Upper lobe of left lung (tissue), 6 donors: ENCODE results near the gene FASTKD1. TPM values are rescaled to one million over a fixed set of nuclear protein-coding genes. Genes with fewer than 3 reads are reported as not detected.

Experiments used
- ATAC-seq, 2 donors: fragments of 200-7000 bp; cut with Tn5 transposase; one replicate each; pipeline ENCODE4 v1.9.1; 2022; ENCODE audit warnings: mild to moderate bottlenecking in 2 of 2, moderate library complexity in 2 of 2; ENCODE audit not compliant: low FRiP score in 2 of 2
- DNase-seq, 2 donors: peaks; one replicate each; pipeline ENCODE4 v3.0.0-alpha.2; 2019 to 2020
- H3K27ac ChIP-seq, 4 donors: fragments of 200-600 bp; sonication (generic); one replicate each; pipeline ENCODE4 v1.5.1; 2016 to 2019
- H3K27me3 ChIP-seq, 4 donors: fragments of 200-600 bp; sonication (generic); one replicate each; pipeline ENCODE4 v1.5.1; 2017 to 2019
- H3K36me3 ChIP-seq, 4 donors: fragments of 200-600 bp; sonication (generic); one replicate each; pipeline ENCODE4 v1.5.1; 2016 to 2019
- H3K4me1 ChIP-seq, 4 donors: fragments of 200-600 bp; sonication (generic); one replicate each; pipeline ENCODE4 v1.5.1; 2018 to 2019
- H3K4me3 ChIP-seq, 4 donors: fragments of 200-600 bp; sonication (generic); one replicate each; pipeline ENCODE4 v1.5.1; 2017 to 2019; ENCODE audit warnings: mild to moderate bottlenecking in 2 of 4, moderate library complexity in 1 of 4
- H3K9me3 ChIP-seq, 4 donors: fragments of 200-600 bp; sonication (generic); one replicate each; pipeline ENCODE4 v1.5.1; 2018 to 2019
- EP300 ChIP-seq, 4 donors: sonication (generic); formaldehyde crosslinking; IDR thresholded peaks; one replicate each; pipeline ENCODE4 v1.5.1; 2017; ENCODE audit warnings: antibody characterized with exemption in 4 of 4, control low read depth in 2 of 4
- POLR2A ChIP-seq, 4 donors: fragments of 450-650 bp; IDR thresholded peaks; one replicate each; pipeline ENCODE4 v1.5.1; 2016 to 2017; ENCODE audit warnings: antibody characterized with exemption in 4 of 4, mild to moderate bottlenecking in 2 of 4
- POLR2AphosphoS5 ChIP-seq, 2 donors: sonication (generic); formaldehyde crosslinking; IDR thresholded peaks; one replicate each; pipeline ENCODE4 v1.5.1; 2017; ENCODE audit warnings: antibody characterized with exemption in 2 of 2
- WGBS, 2 donors: methylation state at CpG; one replicate each; pipeline ENCODE4 v1.1.5; 2017 to 2018; 5-methylcytosine and 5-hydroxymethylcytosine counted together
- total RNA-seq, 6 donors: library from RNA; depleted of rRNA in 4 of 6; stranded (reverse); fragments of >200 nt in 4 of 6; gene quantifications; one replicate each; pipeline versions ENCODE4 v1.1.0 to v1.2.1, GENCODE V29; 2016 to 2021
- TF ChIP-seq, protein P1 (sequence below), 6 experiments: fragments of 450-650 bp in 4 of 6; fragments of 200-600 bp in 2 of 6; sonication (generic) in 2 of 6; IDR thresholded peaks; one replicate each; pipeline ENCODE4 v1.5.1; 2016 to 2019; ENCODE audit warnings: antibody characterized with exemption in 6 of 6
- donor health status: DM: no; HTN: no; CAD: no; lungs with moderate emphysema.
- donor health status: DM: no; HTN: yes; CAD: no; lungs with severe emphysema.

FASTKD1 gene
- total RNA-seq, 6 donors from 2014 or later, result 14.7 to 21.7 (median 18.4) TPM

DNA sequence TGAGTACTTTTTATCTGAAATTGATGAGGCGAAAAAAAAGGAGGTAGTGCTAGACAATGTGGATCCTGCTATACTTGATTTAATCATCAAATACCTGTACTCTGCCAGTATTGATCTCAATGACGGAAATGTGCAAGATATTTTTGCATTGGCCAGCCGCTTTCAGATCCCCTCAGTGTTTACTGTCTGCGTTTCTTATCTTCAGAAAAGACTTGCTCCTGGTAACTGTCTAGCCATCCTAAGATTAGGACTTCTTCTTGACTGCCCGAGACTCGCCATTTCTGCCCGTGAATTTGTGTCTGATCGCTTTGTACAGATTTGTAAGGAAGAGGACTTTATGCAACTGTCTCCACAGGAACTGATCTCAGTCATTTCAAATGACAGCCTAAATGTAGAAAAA, 63.7 kb downstream of the FASTKD1 start:
- no peak for DNase-seq
- Histone ChIP-seq H3K9me3 (no peaks in the 10 kb centered on the region), H3K27me3 (no peaks in the 10 kb centered on the region), H3K36me3 (peaks cover 0 to 3% (median 0%) of the 10 kb centered on the region in 4 donors), H3K4me1 (peaks cover 0 to 6% (median 0%) of the 10 kb centered on the region in 4 donors), H3K27ac (no peak overlapping the region), H3K4me3 (no peak overlapping the region)
- WGBS, 2 donors, result 92 to 96% methylated on average over 8 of the region's 8 CpGs
- TF ChIP-seq, protein P1, sequence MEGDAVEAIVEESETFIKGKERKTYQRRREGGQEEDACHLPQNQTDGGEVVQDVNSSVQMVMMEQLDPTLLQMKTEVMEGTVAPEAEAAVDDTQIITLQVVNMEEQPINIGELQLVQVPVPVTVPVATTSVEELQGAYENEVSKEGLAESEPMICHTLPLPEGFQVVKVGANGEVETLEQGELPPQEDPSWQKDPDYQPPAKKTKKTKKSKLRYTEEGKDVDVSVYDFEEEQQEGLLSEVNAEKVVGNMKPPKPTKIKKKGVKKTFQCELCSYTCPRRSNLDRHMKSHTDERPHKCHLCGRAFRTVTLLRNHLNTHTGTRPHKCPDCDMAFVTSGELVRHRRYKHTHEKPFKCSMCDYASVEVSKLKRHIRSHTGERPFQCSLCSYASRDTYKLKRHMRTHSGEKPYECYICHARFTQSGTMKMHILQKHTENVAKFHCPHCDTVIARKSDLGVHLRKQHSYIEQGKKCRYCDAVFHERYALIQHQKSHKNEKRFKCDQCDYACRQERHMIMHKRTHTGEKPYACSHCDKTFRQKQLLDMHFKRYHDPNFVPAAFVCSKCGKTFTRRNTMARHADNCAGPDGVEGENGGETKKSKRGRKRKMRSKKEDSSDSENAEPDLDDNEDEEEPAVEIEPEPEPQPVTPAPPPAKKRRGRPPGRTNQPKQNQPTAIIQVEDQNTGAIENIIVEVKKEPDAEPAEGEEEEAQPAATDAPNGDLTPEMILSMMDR (IDR thresholded peaks at IDR 0.05), result no peak
- TF ChIP-seq POLR2AphosphoS5 (IDR thresholded peaks at IDR 0.05) (no peak), POLR2A (IDR thresholded peaks at IDR 0.05) (no peak), EP300 (IDR thresholded peaks at IDR 0.05) (no peak)
- ATAC-seq, result no peak

DNA sequence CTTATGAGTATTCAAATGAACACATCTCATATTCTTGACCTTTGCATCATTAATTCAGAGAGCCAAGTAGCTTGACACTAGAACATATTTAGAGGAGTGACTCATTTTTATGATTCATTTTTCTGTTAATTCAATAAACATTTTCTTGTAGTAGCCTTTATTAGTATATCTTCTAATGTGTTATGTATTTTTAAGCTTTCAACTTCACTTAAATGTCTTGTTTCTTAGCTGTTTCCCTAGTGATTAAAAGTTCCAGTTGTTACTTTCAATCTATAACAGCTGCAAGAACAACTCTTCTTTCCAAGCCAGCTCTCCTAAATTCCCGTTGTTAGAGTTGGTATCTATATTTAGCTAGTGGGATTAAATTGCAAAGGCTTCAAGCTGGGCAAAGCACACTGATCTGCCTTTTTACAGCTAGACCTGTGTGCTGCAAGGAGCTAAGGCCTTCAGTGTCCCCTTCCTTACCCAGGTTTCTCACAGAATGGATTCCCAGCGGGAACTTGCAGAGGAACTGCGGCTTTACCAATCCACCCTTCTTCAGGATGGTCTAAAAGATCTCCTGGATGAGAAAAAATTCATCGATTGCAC, 64.3 kb downstream of the FASTKD1 start, which contains the start of gene KLHL41:
Gene KLHL41, plus strand, starts transcription at position 405 of the 588 bp plus-strand sequence. Its CDS starts 77 bp downstream, at position 482.
- peaks cover 0 to 6% (median 0%) of the 10 kb centered on the region in 4 donors for H3K4me1 ChIP-seq
- 79% methylated on average over 4 of the region's 4 CpGs for WGBS, 2 donors
- H3K27ac ChIP-seq, result no peak within 1 kb of the TSS
- no peak within 1 kb of the TSS for H3K4me3 ChIP-seq
- H3K9me3 ChIP-seq, result no peaks in the 10 kb centered on the region
- peaks cover 0 to 8% (median 0%) of the 10 kb centered on the region in 4 donors for H3K36me3 ChIP-seq
- no peak for ATAC-seq
- TF ChIP-seq POLR2A (IDR thresholded peaks at IDR 0.05) (no peak), POLR2AphosphoS5 (IDR thresholded peaks at IDR 0.05) (no peak), EP300 (IDR thresholded peaks at IDR 0.05) (no peak)
- TF ChIP-seq, protein P1 (IDR thresholded peaks at IDR 0.05), result no peak
- no peak for DNase-seq
- no peaks in the 10 kb centered on the region for H3K27me3 ChIP-seq

DNA sequence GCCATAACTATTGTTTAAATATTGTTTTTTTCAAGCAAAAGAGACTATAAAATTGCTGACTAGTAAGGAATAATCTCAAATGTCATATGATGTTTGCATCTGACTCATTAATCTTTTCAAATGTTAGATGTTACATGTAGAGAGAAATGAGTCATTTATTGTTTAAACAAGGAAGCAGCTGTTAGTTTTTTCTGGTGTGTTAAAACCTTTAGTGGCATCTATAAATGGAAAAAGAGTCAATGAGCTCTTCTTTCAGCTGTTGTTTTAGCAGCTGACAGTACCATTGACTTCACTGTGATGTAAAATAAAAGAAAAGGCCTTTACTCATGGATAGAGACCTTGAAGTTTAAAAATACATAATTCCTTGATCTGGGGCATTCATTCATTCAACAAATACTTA, 66.0 kb downstream of the FASTKD1 start:
- Histone ChIP-seq H3K27me3 (no peaks in the 10 kb centered on the region), H3K9me3 (no peaks in the 10 kb centered on the region), H3K4me1 (peaks cover 0 to 1% (median 0%) of the 10 kb centered on the region in 4 donors), H3K36me3 (peaks cover 0 to 10% (median 0%) of the 10 kb centered on the region in 4 donors), H3K4me3 (no peak overlapping the region), H3K27ac (no peak overlapping the region)
- DNase-seq (no peak), ATAC-seq (no peak)
- TF ChIP-seq POLR2AphosphoS5 (IDR thresholded peaks at IDR 0.05) (no peak), POLR2A (IDR thresholded peaks at IDR 0.05) (no peak), EP300 (IDR thresholded peaks at IDR 0.05) (no peak)
- TF ChIP-seq, protein P1 (IDR thresholded peaks at IDR 0.05), result no peak

DNA sequence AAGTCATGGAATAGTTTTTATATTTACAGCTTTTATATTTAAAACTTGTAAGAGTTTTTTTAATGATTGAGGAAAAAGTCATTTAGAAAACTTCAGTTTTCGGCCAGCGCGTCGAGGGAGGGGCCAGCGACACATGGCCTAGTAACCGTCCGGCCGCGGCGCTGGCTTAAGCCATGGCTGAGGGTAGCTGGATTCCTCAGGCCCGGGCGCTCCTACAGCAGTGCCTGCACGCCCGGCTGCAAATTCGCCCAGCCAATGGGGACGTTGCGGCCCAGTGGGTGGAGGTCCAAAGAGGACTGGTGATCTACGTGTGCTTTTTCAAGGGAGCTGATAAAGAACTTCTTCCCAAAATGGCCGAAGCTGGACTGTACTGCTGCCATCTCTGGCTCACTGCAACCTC, 69.0 kb downstream of the FASTKD1 start:
- ATAC-seq, result no peak
- Histone ChIP-seq H3K27me3 (no peaks in the 10 kb centered on the region), H3K36me3 (peaks cover 0 to 16% (median 6%) of the 10 kb centered on the region in 4 donors), H3K27ac (no peak overlapping the region), H3K9me3 (no peaks in the 10 kb centered on the region), H3K4me1 (no peaks in the 10 kb centered on the region), H3K4me3 (no peak overlapping the region)
- TF ChIP-seq, protein P1 (IDR thresholded peaks at IDR 0.05), result no peak
- DNase-seq, result peak in 1 of 2 donors; percentile 63
- 97 to 99% methylated on average over 19 of the region's 19 CpGs for WGBS, 2 donors

DNA sequence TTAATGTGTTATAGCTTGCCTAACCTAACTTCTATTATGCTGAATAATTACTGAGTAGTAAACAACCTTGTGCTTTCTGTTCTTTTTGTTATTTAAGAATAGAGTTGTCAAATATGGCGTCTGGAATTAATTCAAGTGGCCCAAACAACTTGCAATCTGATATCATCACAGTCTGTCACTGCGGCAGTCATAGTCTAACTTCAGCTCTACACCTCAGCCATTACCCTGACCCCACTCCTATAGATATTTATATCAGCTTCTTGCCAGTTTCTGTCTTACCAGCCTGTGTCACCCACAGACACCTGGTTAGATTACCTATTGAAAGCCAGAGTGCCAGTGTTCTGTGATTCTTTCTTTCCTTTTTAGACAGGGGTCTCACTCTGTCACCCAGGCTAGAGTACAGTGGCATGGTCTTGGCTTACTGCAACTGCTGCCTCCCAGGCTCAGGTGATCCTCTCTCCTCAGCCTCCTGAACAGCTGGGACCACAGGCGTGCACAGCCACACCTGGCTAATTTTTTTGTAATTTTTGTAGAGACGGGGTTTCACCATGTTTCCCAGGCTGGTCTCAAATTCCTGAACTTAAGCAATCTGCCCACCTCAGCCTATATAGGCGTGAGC, 78.2 kb downstream of the FASTKD1 start:
- DNase-seq, result no peak
- no peaks in the 10 kb centered on the region for H3K27me3 ChIP-seq
- 93 to 94% methylated on average over 5 of the region's 5 CpGs for WGBS, 2 donors

More for the DNA sequence above, 78.2 kb downstream of the FASTKD1 start:
- ATAC-seq, result no peak
- TF ChIP-seq EP300 (IDR thresholded peaks at IDR 0.05), result no peak
- no peak for TF ChIP-seq POLR2AphosphoS5 (IDR thresholded peaks at IDR 0.05)
- TF ChIP-seq, protein P1 (IDR thresholded peaks at IDR 0.05), result no peak
- no peak for TF ChIP-seq POLR2A (IDR thresholded peaks at IDR 0.05)
- Histone ChIP-seq H3K4me1 (no peaks in the 10 kb centered on the region), H3K36me3 (peaks cover 0 to 13% (median 12%) of the 10 kb centered on the region in 4 donors), H3K9me3 (no peaks in the 10 kb centered on the region), H3K4me3 (no peak overlapping the region), H3K27ac (no peak overlapping the region)
